Fibroblast of lung (primary cell): Measurements from ENCODE around the gene C10orf143. TPM values are rescaled to one million over a fixed set of nuclear protein-coding genes. Genes with fewer than 3 reads are reported as not detected.
"Not testable (repeated sequence)": the region's sequence is repeated elsewhere in the genome, so short reads cannot be mapped to it uniquely, and the experiment has no call there.

Source experiments
- DNase-seq, 2 donors: peaks; one replicate each; pipeline versions ENCODE4 v3.0.0 to v3.0.0-alpha.2; 2010; ENCODE audit warnings: low read depth in 2 of 2
- H2AFZ ChIP-seq: 2 replicates; pipeline ENCODE4 v1.5.1; 2012; ENCODE audit warnings: low read length, control low read depth, inconsistent platforms
- H3K27ac ChIP-seq: 2 replicates; pipeline ENCODE4 v1.5.1; 2011; ENCODE audit warnings: low read length, control low read depth; ENCODE audit not compliant: insufficient read depth
- H3K27me3 ChIP-seq: 2 replicates; pipeline ENCODE4 v1.5.1; 2011; ENCODE audit warnings: mild to moderate bottlenecking, low read length; ENCODE audit not compliant: control insufficient read depth, insufficient read depth
- H3K36me3 ChIP-seq: 2 replicates; pipeline ENCODE4 v1.5.1; 2011; ENCODE audit warnings: low read length; ENCODE audit not compliant: control insufficient read depth, insufficient read depth
- H3K4me1 ChIP-seq: 2 replicates; pipeline ENCODE4 v1.5.1; 2011; ENCODE audit warnings: low read length; ENCODE audit not compliant: control insufficient read depth, insufficient read depth; ENCODE audit errors: extremely low read depth
- H3K4me2 ChIP-seq: 2 replicates; pipeline ENCODE4 v1.5.1; 2011; ENCODE audit warnings: low read length, control low read depth; ENCODE audit not compliant: insufficient read depth; ENCODE audit errors: extremely low read depth
- H3K4me3 ChIP-seq, 4 experiments: fragments of 200-600 bp in 1 of 4; sonication (generic) in 1 of 4; replicated peaks in 1 of 4; 2 replicates each; pipeline ENCODE4 v1.5.1; 2011 to 2016; ENCODE audit warnings: low read length in 4 of 4, low read depth in 3 of 4, mild to moderate bottlenecking in 3 of 4, control low read depth in 2 of 4, inconsistent platforms in 1 of 4, mixed read lengths in 1 of 4; ENCODE audit not compliant: insufficient read depth in 1 of 4; ENCODE audit errors: control extremely low read depth in 1 of 4
- H3K79me2 ChIP-seq: 2 replicates; pipeline ENCODE4 v1.5.1; 2012; ENCODE audit warnings: mild to moderate bottlenecking, low read length, inconsistent platforms; ENCODE audit not compliant: control insufficient read depth, insufficient read depth
- H3K9ac ChIP-seq: 2 replicates; pipeline ENCODE4 v1.5.1; 2011; ENCODE audit warnings: mild to moderate bottlenecking, low read length, control low read depth; ENCODE audit not compliant: insufficient read depth
- H3K9me3 ChIP-seq: 2 replicates; pipeline ENCODE4 v1.5.1; 2012; ENCODE audit warnings: low read depth, low read length; ENCODE audit not compliant: control insufficient read depth, insufficient read depth
- H4K20me1 ChIP-seq: 2 replicates; pipeline ENCODE4 v1.5.1; 2011; ENCODE audit warnings: low read length; ENCODE audit not compliant: control insufficient read depth, insufficient read depth; ENCODE audit errors: extremely low read depth
- CTCF ChIP-seq, 2 donors: IDR thresholded peaks in 1 of 2; conservative IDR thresholded peaks in 1 of 2; 1 replicate in 1 of 2; 2 replicates in 1 of 2; pipeline ENCODE4 v1.5.1; 2011 to 2012; ENCODE audit warnings: low read length in 2 of 2, control low read depth in 1 of 2, inconsistent platforms in 1 of 2, low read depth in 1 of 2, mild to moderate bottlenecking in 1 of 2
- EZH2 ChIP-seq: IDR thresholded peaks from 2 replicates; pipeline ENCODE4 v1.5.1; 2012; ENCODE audit warnings: low read length, control low read depth, mild to moderate bottlenecking; ENCODE audit errors: missing control alignments
- polyA plus RNA-seq, 2 donors: library from polyadenylated mRNA; depleted of rRNA in 1 of 2; stranded (reverse) in 1 of 2; unstranded in 1 of 2; fragments of >200 nt; gene quantifications; 2 replicates each; pipeline ENCODE4 v1.2.1, GENCODE V29; 2011 to 2012; ENCODE audit warnings: missing spikeins in 1 of 2
- total RNA-seq: library from RNA; depleted of rRNA; stranded (reverse); fragments of >200 nt; gene quantifications from 2 replicates; pipeline ENCODE4 v1.2.1, GENCODE V29; 2014

Gene C10orf143
- total and polyA plus RNA-seq, 2 donors (not counting 1 experiment from before 2014, with no cell fraction given) = 1.5 to 2.0 TPM

GRCh38 chr10:130121486-130122079, 11.0 kb upstream of the C10orf143 start:
- Histone ChIP-seq H2AFZ (no peak overlapping the region), H3K27me3 (no peaks in the 10 kb centered on the region), H3K4me3 (no peak overlapping the region), H3K4me2 (no peak overlapping the region), H4K20me1 (no peaks in the 10 kb centered on the region), H3K36me3 (no peaks in the 10 kb centered on the region), H3K9me3 (no peaks in the 10 kb centered on the region), H3K79me2 (no peaks in the 10 kb centered on the region), H3K9ac (no peak overlapping the region), H3K4me1 (no peaks in the 10 kb centered on the region), H3K27ac (no peak overlapping the region)
- TF ChIP-seq EZH2 (no peak), CTCF (conservative IDR thresholded peaks at IDR 0.05 in 1 of 2, IDR thresholded peaks at IDR 0.05 in 1 of 2; ENCODE audit: low read depth in 1 of 2, low read length in 2 of 2) (no peak)
- DNase-seq = no peak

GRCh38 chr10:130117535-130117934, 6.9 kb upstream of the C10orf143 start:
- H4K20me1 ChIP-seq, DNase-seq, H3K4me2 ChIP-seq, H3K27me3 ChIP-seq, H3K9ac ChIP-seq, H3K9me3 ChIP-seq, H3K36me3 ChIP-seq, H3K4me3 ChIP-seq, H3K4me1 ChIP-seq, H2AFZ ChIP-seq, H3K79me2 ChIP-seq, H3K27ac ChIP-seq: not testable (repeated sequence)

GRCh38 chr10:130116942-130117341, 6.3 kb upstream of the C10orf143 start:
- not testable (repeated sequence) for H4K20me1 ChIP-seq, H2AFZ ChIP-seq, H3K4me3 ChIP-seq, H3K4me2 ChIP-seq, H3K9me3 ChIP-seq, H3K27me3 ChIP-seq, H3K9ac ChIP-seq, H3K79me2 ChIP-seq, H3K27ac ChIP-seq, DNase-seq, H3K4me1 ChIP-seq, H3K36me3 ChIP-seq

- H3K4me3 ChIP-seq = no peak overlapping the region
- no peaks in the 10 kb centered on the region for H3K4me1 ChIP-seq
- H3K27ac ChIP-seq = no peak overlapping the region
- H3K9ac ChIP-seq = no peak overlapping the region
- H3K9me3 ChIP-seq = no peaks in the 10 kb centered on the region
- TF ChIP-seq CTCF (conservative IDR thresholded peaks at IDR 0.05 in 1 of 2, IDR thresholded peaks at IDR 0.05 in 1 of 2; ENCODE audit: low read depth in 1 of 2, low read length in 2 of 2) (no peak), EZH2 (no peak)
- H3K4me2 ChIP-seq = no peak overlapping the region
- H2AFZ ChIP-seq = no peak overlapping the region
- H3K79me2 ChIP-seq = peaks cover 3% of the 10 kb centered on the region
- no peak for DNase-seq
- no peaks in the 10 kb centered on the region for H3K36me3 ChIP-seq
- no peaks in the 10 kb centered on the region for H3K27me3 ChIP-seq
- no peaks in the 10 kb centered on the region for H4K20me1 ChIP-seq
Measured at GRCh38 chr10:130112821-130113220, 2.2 kb upstream of the C10orf143 start.
